ENCODE data around the gene LRIT3. TPM values are rescaled to one million over a fixed set of nuclear protein-coding genes. Genes with fewer than 3 reads are reported as not detected.

The LRIT3 gene
- total RNA-seq, 8 experiments from 2014 or later, result 0.11 to 0.36 (median 0.21) TPM

DNA sequence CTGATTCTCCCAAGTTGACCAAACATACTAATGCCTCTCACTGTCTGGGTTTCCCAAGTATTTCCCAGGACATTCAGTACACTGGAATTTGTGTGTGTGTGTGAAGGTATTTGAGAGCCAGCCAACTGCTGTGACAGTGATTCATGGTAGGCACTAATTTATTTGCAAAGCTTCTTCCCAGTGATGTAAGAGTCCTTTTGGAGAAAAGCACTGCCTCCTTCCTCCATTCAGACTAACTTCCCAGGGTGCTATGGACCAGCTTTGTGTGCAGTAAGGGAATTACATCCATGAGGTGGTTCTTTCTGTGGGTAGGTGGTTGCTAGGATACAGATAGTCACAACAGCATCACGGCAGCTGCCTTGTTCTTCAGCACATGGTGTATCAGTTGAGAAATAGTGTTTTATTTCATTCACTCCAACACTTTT lies 73.5 kb downstream of the LRIT3 start:
- 0% methylated on average over 1 of the region's 1 CpG; no CpG with 5 or more reads in 8 of the 10 experiments for whole genome bisulfite sequencing, 10 experiments
- no peak overlapping the region for H3K4me3 ChIP-seq
- H3K4me1 ChIP-seq (replicated peaks in 1 of 2), result peaks cover 14 to 17% of the 10 kb centered on the region in 2 donors
- H3K27ac ChIP-seq, result no peak overlapping the region
- in situ Hi-C loops (cut with MboI; ENCODE audit: low pct_unique_long_range_greater_than_20kb in 2 of 9, low sequenced_read_pairs in 9 of 9, unreplicated experiment in 9 of 9), result no loop called here
- ATAC-seq (replicated peaks in 6 of 8), result peak; percentile 49 to 100 (median 99)

Other genes with a start within 250 kb of the LRIT3 start
- gene CASP6, start 144.7 kb upstream of the LRIT3 start, total RNA-seq, result 10 to 100 TPM in 2 of 8 experiments, 1 to 10 TPM in 6; 6.1 to 15.4 (median 8.2) TPM
- 10 to 100 TPM; 10.4 to 55.7 (median 18.9) TPM for gene PLA2G12A, start 118.0 kb upstream of the LRIT3 start, total RNA-seq
- gene CFI, start 46.1 kb upstream of the LRIT3 start, total RNA-seq, result 100 to 1,000 TPM in 1 of 8 experiments, 10 to 100 TPM in 2, 1 to 10 TPM in 1, under 1 TPM in 3, not detected in 1; 0.14 to 242 (median 7.5) TPM
- gene GAR1, start 32.3 kb upstream of the LRIT3 start, total RNA-seq, result 10 to 100 TPM; 10.6 to 31.6 (median 15.7) TPM
- under 1 TPM in 4 of 8 experiments, not detected in 4; 0.14 to 0.81 (median 0.40) TPM for gene RRH, start 20.1 kb upstream of the LRIT3 start, total RNA-seq
- 1 to 10 TPM; 2.0 to 9.3 (median 3.6) TPM for gene EGF, start 64.8 kb downstream of the LRIT3 start, total RNA-seq

All from motor neuron (in vitro differentiated cells).